ENCODE data around the gene SUN1. TPM values are rescaled to one million over a fixed set of nuclear protein-coding genes. Genes with fewer than 3 reads are reported as not detected.

Gene SUN1
- total and polyA plus RNA-seq, 10 of the 15 experiments (the other 5 are each of a cell fraction or from before 2014, with no cell fraction given): 27.8 to 107 (median 65.8) TPM

DNA sequence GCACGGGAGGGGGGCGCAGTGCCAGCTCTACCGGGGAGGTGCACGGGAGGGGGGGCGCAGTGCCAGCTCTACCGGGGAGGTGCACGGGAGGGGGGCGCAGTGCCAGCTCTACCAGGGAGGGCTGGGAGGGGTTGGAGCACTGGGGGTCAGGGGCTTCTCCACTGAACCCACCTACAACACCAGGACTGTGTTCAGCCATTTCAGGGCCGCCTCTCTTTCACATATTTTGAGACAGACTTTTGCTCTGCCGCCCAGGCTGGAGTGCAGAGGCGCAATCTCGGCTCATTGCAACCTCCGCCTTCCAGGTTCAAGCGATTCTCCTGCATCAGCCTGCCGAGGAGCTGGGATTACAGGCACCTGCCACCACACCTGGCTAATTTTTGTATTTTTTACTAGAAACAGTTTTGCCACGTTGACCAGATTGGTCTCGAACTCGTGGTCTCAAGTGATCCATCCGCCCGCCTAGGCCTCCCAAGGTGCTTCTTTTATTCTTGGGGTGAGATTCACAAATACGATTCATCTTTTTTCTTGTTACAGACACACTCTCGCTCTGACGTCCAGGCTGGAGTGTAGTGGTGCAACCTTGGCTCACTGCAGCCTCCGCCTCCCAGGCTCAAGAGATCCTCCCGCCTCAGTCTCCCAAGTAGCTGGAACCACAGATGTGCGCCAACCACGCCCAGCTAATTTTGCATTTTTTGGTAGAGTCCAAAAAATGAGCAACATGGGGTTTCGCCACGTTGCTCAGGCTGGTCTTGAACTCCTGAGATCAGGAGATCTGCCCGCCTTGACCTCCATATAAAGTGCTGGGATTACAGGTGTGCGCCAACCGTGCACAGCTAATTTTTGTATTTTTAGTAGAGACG is 85.2 kb downstream of the SUN1 start:
- Histone ChIP-seq H3K4me1 (ENCODE audit: control insufficient read depth, insufficient read depth, low read length) (peaks cover 17% of the 10 kb centered on the region), H3K79me2 (ENCODE audit: control insufficient read depth, insufficient read depth, low read length) (peaks cover 4% of the 10 kb centered on the region), H3K9me3 (replicated peaks; ENCODE audit: control insufficient read depth, insufficient read depth, low read length) (no peaks in the 10 kb centered on the region), H3K4me3 (no peak overlapping the region), H2AFZ (ENCODE audit: control insufficient read depth, low read depth, low read length) (no peak overlapping the region), H3K9ac (ENCODE audit: control insufficient read depth, insufficient read depth, low read length) (no peak overlapping the region), H3K4me2 (ENCODE audit: control insufficient read depth, insufficient read depth) (no peak overlapping the region), H3K27ac (ENCODE audit: control insufficient read depth, insufficient read depth) (no peak overlapping the region), H4K20me1 (ENCODE audit: control insufficient read depth, insufficient read depth) (no peaks in the 10 kb centered on the region), H3K36me3 (ENCODE audit: control insufficient read depth in 2 of 2, insufficient read depth in 2 of 2, low read length in 1 of 2) (peaks cover 0 to 6% of the 10 kb centered on the region in 2 experiments; a peak in 3 of 4 replicates), H3K27me3 (replicated peaks in 1 of 2; ENCODE audit: control insufficient read depth in 2 of 2, insufficient read depth in 2 of 2, low read length in 1 of 2) (no peaks in the 10 kb centered on the region)
- DNase-seq (ENCODE audit: low read depth, low spot score) (no peak), FAIRE-seq (no peak), ATAC-seq (no peak)
- intact Hi-C loops (cut with micrococcal nuclease; ENCODE audit: unreplicated experiment) (no loop called here), in situ Hi-C loops (cut with MboI) (no loop called here)
- BruUV-seq (replicated peaks): no TSS peak
- TF ChIP-seq TCF12 (IDR thresholded peaks at IDR 0.05; ENCODE audit: low read depth, low read length) (no peak), SPI1 (IDR thresholded peaks at IDR 0.05; ENCODE audit: borderline replicate concordance, insufficient read depth, low read depth, low read length) (no peak), CBFB (IDR thresholded peaks at IDR 0.05; ENCODE audit: low read depth) (no peak), RUNX3 (IDR thresholded peaks at IDR 0.05; ENCODE audit: low read length) (no peak), CBX5 (IDR thresholded peaks at IDR 0.05; ENCODE audit: low read depth) (no peak), SMAD1 (IDR thresholded peaks at IDR 0.05; ENCODE audit: low read depth, partially characterized antibody) (no peak), MXI1 (IDR thresholded peaks at IDR 0.05; ENCODE audit: low read depth, low read length) (no peak), HDAC6 (IDR thresholded peaks at IDR 0.05; ENCODE audit: unreplicated experiment) (no peak)
- TF ChIP-seq, protein P1, sequence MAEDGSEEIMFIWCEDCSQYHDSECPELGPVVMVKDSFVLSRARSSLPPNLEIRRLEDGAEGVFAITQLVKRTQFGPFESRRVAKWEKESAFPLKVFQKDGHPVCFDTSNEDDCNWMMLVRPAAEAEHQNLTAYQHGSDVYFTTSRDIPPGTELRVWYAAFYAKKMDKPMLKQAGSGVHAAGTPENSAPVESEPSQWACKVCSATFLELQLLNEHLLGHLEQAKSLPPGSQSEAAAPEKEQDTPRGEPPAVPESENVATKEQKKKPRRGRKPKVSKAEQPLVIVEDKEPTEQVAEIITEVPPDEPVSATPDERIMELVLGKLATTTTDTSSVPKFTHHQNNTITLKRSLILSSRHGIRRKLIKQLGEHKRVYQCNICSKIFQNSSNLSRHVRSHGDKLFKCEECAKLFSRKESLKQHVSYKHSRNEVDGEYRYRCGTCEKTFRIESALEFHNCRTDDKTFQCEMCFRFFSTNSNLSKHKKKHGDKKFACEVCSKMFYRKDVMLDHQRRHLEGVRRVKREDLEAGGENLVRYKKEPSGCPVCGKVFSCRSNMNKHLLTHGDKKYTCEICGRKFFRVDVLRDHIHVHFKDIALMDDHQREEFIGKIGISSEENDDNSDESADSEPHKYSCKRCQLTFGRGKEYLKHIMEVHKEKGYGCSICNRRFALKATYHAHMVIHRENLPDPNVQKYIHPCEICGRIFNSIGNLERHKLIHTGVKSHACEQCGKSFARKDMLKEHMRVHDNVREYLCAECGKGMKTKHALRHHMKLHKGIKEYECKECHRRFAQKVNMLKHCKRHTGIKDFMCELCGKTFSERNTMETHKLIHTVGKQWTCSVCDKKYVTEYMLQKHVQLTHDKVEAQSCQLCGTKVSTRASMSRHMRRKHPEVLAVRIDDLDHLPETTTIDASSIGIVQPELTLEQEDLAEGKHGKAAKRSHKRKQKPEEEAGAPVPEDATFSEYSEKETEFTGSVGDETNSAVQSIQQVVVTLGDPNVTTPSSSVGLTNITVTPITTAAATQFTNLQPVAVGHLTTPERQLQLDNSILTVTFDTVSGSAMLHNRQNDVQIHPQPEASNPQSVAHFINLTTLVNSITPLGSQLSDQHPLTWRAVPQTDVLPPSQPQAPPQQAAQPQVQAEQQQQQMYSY (CRISPR knock-in tag; IDR thresholded peaks at IDR 0.05): no peak
- TF ChIP-seq, protein P2, sequence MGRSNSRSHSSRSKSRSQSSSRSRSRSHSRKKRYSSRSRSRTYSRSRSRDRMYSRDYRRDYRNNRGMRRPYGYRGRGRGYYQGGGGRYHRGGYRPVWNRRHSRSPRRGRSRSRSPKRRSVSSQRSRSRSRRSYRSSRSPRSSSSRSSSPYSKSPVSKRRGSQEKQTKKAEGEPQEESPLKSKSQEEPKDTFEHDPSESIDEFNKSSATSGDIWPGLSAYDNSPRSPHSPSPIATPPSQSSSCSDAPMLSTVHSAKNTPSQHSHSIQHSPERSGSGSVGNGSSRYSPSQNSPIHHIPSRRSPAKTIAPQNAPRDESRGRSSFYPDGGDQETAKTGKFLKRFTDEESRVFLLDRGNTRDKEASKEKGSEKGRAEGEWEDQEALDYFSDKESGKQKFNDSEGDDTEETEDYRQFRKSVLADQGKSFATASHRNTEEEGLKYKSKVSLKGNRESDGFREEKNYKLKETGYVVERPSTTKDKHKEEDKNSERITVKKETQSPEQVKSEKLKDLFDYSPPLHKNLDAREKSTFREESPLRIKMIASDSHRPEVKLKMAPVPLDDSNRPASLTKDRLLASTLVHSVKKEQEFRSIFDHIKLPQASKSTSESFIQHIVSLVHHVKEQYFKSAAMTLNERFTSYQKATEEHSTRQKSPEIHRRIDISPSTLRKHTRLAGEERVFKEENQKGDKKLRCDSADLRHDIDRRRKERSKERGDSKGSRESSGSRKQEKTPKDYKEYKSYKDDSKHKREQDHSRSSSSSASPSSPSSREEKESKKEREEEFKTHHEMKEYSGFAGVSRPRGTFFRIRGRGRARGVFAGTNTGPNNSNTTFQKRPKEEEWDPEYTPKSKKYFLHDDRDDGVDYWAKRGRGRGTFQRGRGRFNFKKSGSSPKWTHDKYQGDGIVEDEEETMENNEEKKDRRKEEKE (IDR thresholded peaks at IDR 0.05): no peak
- ChIA-PET RAD21 (ENCODE audit: unreplicated experiment) (no interaction called here), POLR2A (interaction anchor here (0.6 kb wide), 1 partner anchor 169 kb away, joined by 9 read pairs; no protein-coding TSS in a partner anchor), SMC1A (ENCODE audit: uncharacterized antibody, unreplicated experiment) (interaction anchor here (1.4 kb wide), 1 partner anchor 34 kb away, joined by 3 read pairs; no protein-coding TSS in a partner anchor), CTCF (interaction anchor here (1.2 kb wide), 1 partner anchor 75 kb away, joined by 3 read pairs; no protein-coding TSS in a partner anchor)
- WGBS (ENCODE audit: insufficient coverage, insufficient replicate concordance, low lambda C conversion rate, missing lambda C conversion rate): 88% methylated on average over 26 of the region's 33 CpGs
